Measurements from ENCODE around the gene SLC36A4. TPM values are rescaled to one million over a fixed set of nuclear protein-coding genes. Genes with fewer than 3 reads are reported as not detected.
"Not testable (repeated sequence)": the region's sequence is repeated elsewhere in the genome, so short reads cannot be mapped to it uniquely, and the experiment has no call there.

SLC36A4 gene
- 10 to 100 TPM; 12.7 to 13.8 TPM for total RNA-seq

GRCh38 chr11:93197380-93198214 is at the start of gene SLC36A4:
TSS of gene SLC36A4 (minus strand) at chr11:93197991. CDS start at chr11:93197832, 159 bp downstream.
- ChIA-PET POLR2A (interaction anchor here (1.1 kb wide), 1 partner anchor 1297 kb away, joined by 3 read pairs; no protein-coding TSS in a partner anchor), CTCF (interaction anchor here (0.8 kb wide), 1 partner anchor 344 kb away, joined by 3 read pairs; no protein-coding TSS in a partner anchor)

- CTCF ChIA-PET, POLR2A ChIA-PET: not testable (repeated sequence)
Observed at GRCh38 chr11:93246790-93247189, 49.0 kb upstream of the SLC36A4 start.

GRCh38 chr11:93244018-93244417 is 46.2 kb upstream of the SLC36A4 start:
- CTCF ChIA-PET: no interaction called here
- POLR2A ChIA-PET: no interaction called here

GRCh38 chr11:93239966-93240365 is 42.2 kb upstream of the SLC36A4 start:
- POLR2A ChIA-PET: no interaction called here
- CTCF ChIA-PET: no interaction called here

GRCh38 chr11:93238956-93239355 is 41.2 kb upstream of the SLC36A4 start:
- POLR2A ChIA-PET: no interaction called here
- CTCF ChIA-PET: no interaction called here

DNA sequence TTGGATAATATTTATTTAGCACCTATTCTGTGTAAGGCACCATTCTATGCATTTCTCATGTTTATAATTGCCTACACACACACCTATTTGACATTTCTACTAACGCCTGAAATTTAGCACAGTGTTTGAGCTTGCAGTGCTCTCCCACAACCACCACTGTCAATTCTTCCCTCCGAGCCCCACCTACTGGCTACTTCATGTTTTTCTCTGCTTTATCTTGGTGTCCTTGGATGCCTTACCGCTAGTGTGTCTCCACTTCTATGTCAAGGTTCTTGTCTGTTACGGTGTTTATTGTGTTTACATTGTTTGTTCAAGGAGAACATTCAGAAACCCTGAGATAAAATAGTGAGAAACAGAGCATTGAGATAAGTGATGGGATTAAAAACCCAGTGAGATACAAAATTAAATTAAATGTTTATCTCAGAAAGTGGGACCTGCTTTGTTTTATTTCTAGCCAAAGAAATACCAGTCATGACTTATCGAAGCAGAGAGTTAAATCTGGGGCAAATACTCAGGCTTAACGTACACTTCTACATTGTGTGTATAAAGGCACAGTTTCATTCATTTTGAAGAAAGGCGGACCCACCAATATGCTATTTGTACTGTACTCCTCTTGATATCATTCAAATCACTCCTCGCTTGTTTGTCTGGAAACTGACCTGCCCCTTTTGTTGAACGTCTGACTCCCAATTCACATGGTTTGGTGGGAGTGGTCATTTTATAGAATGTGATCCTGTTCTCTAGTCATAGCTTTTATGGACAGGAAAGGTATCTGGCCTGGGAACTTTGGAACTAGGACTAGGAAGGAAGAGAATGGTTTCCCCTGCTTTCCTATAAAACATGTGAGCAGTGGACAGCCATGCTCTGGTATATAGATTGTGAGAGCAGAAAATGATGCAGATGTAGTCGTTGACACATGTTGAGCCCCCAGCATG is 39.2 kb upstream of the SLC36A4 start:
- ChIA-PET CTCF (no interaction called here), POLR2A (no interaction called here)

DNA sequence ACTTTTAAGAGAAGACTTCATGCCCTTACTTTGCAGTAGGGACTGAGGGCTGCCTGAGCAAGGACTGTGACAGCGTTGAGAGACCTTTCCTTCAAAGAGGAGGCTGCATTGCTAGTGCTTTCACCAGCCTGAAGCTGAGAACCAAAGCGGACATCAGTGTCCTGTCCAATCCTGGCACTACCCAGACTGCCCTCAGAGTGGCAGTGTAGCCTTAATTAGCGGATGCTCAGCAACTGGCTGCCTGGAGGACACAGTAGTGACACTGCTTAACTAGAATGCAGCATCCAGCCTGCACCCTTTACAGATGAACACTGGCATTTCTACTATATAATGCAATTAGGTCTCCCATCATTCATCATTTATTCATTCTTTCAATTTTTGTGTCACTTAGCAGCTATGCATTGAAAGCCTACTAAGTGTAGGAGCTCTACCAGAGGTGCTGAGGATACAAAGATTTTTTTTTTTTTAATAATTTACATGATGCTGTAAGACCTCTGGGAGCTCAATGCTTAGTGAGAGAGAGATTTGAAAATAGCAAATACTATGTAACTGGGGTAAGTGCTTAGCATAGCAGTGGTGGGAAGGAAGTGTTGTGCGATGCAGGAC is 36.9 kb upstream of the SLC36A4 start:
- POLR2A ChIA-PET: no interaction called here
- CTCF ChIA-PET: interaction anchor here (0.7 to 1.1 kb wide), 2 partner anchors 128 to 418 kb away, joined by 3 to 5 read pairs; no protein-coding TSS in a partner anchor

- POLR2A ChIA-PET: no interaction called here
- CTCF ChIA-PET: no interaction called here
Observed at GRCh38 chr11:93229876-93230275, 32.1 kb upstream of the SLC36A4 start.

DNA sequence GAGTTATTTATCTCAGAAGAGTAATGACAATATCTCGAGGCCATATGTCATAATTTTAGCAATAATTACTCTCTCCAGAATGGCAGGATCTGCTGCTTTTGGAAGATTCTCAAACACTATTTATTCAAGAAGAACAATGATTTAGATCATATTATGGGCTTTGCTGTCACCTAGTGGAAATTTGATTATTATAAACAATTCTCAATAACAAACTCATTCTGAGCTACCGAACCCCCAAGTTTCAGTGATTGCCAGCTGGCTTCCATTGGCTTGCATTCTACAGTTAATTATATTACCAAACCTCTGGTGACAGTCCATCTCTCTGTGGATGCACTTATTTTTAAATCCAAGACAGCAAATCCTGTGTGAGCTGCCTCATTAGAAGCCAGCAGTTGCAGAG is 27.9 kb upstream of the SLC36A4 start:
- CTCF ChIA-PET: no interaction called here
- POLR2A ChIA-PET: no interaction called here

DNA sequence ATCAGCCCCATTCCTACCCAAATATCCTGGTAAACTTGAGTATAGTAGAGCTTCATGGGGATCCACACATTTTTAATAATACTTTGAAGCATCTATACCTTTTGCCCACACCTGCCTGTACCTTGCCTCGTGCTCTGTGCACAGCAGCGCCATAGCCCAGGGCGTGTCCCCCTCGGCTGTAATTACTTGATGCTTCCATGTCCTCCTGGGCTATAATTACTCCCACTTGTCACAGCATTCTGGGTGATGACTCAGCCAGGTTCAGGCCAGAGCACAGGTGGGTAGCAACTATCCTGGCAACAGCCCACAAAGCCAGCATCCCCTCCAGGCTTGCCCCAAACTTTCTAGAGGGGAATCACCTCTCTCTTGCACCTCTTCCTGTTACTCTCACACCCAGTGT is 23.7 kb upstream of the SLC36A4 start:
- ChIA-PET CTCF (no interaction called here), POLR2A (no interaction called here)

GRCh38 chr11:93220078-93220477 is 22.3 kb upstream of the SLC36A4 start:
- CTCF ChIA-PET: no interaction called here
- POLR2A ChIA-PET: no interaction called here

GRCh38 chr11:93219440-93219839 is 21.6 kb upstream of the SLC36A4 start:
- CTCF ChIA-PET: no interaction called here

DNA sequence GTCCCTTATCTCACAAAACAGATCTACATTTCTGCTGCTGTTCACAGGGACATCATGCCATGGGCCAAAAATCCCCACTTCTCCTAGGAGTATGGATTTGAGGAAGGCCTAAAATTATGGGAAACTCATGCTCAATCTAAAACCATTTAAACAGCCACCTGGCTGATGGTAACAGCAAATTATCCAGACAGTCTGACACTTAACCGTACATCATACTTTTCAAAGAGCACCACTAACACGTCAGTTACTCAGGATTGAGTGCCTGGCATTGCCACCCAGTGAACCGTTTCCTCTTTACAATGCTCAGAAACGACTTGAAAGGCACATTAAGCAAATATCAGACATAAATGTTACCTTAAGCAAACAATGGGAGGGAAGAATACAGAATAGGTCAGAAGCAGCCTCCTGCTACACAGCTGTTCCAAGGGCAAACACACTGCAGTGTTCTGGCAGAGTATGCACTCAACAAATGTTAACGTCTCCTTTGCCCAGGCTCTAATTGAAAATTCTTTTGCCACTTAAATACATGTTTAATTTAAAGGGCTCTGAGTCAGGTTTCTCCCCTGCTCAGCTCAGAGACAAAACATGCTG is 18.8 kb upstream of the SLC36A4 start:
- POLR2A ChIA-PET: no interaction called here
- CTCF ChIA-PET: no interaction called here

More at GRCh38 chr11:93219440-93219839, 21.6 kb upstream of the SLC36A4 start:
- POLR2A ChIA-PET: no interaction called here

GRCh38 chr11:93213622-93214021 is 15.8 kb upstream of the SLC36A4 start:
- POLR2A ChIA-PET: no interaction called here
- CTCF ChIA-PET: no interaction called here

DNA sequence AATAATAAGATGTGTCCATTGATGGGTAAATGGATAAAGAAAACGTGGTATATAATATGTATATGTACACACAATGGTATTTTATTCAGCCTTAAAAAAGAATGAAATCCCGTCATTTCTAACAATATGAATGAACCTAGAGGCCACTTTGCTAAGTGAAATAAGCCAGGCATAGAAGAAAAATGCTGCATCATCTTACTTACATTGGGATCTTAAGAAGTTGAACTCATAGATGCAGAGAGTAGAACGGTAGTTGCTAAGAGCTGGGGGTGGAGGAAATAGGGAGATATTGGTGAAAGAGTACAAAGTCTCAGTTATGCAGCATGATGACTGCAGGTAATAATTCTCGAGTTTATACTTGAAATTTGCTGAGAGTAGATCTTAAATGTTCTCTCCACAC is 14.3 kb upstream of the SLC36A4 start:
- CTCF ChIA-PET: no interaction called here
- POLR2A ChIA-PET: no interaction called here

DNA sequence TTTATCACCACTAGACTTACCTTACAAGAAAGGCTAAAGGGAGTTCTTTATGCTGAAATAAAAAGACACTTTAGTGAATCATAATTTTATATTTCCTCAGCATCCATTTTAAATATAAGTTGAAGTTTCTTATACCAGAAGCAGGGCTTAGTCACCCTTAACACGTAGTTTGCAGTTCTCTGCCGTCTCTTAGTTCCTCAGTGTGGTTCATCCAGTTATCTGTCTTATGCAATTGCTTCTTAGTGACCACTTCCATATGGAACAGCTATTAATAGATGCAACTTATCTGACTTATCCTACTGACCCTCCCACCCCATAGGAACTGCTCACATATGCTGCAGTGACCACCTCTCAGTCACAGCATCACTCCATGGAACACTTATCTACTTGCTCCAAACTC is 11.7 kb upstream of the SLC36A4 start:
- POLR2A ChIA-PET: no interaction called here
- CTCF ChIA-PET: no interaction called here

GRCh38 chr11:93208663-93209270 is 11.0 kb upstream of the SLC36A4 start:
- ChIA-PET POLR2A (no interaction called here), CTCF (no interaction called here)

- POLR2A ChIA-PET: no interaction called here
- CTCF ChIA-PET: no interaction called here
Observed at GRCh38 chr11:93199616-93200015, 1.8 kb upstream of the SLC36A4 start.

DNA sequence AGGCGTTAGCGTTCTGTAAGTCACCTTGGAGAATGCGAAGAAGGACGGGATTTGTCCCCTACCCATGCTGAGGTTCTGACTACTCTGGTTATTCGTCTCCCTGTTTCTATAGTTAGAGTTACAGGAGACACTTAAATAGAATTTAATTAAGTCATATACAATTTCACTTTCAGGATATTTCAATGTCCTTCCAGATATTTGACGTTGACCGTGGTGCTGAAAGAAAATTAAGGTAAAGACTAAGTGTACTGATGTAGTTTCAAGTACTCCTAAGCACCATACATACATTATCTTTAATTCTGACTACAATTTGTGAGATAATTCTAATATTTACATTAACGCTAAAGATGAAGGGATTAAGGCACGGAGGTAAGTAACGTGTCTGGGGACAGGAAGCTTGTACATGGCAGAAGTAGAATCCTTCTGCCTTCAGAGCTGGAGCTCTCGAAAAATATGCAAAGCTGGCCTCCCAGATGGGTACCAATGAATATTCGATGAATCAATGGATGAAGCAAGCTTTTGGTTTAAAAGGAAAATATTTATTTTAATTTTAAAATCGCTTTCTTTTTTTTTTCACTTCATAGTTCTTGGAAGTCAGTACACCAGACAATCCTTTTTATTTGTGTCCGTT is 539 bp upstream of the SLC36A4 start:
- ChIA-PET CTCF (no interaction called here), POLR2A (no interaction called here)
